D341Med (cell line): ENCODE data around the gene ONECUT1.

ENCODE experiments used
- DNase-seq: peaks from one replicate; pipeline ENCODE4 v3.0.0; 2012; ENCODE audit warnings: low spot score

Gene ONECUT1

GRCh38 chr15:52731732-52732470 is 58.2 kb downstream of the ONECUT1 start:
- no peak for DNase-seq

DNA sequence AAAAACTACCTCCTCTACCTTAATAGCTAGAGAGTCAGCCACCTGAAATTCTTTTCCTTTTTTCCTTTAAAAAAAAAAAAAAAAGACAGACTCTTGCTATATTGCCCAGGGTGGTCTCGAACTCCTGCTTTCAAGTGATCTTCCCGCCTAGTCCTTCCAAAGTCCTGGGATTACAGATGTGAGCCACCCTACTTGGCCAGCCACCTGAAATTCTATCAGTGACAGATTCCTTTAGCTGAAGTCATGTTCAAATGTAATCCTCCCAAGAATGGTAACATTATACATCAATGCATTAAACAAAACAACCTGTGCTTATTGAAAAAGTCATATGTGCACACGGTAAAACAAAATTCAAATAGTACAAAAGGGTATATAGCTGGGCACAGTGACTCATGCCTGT is 59.1 kb downstream of the ONECUT1 start:
- DNase-seq: no peak

DNA sequence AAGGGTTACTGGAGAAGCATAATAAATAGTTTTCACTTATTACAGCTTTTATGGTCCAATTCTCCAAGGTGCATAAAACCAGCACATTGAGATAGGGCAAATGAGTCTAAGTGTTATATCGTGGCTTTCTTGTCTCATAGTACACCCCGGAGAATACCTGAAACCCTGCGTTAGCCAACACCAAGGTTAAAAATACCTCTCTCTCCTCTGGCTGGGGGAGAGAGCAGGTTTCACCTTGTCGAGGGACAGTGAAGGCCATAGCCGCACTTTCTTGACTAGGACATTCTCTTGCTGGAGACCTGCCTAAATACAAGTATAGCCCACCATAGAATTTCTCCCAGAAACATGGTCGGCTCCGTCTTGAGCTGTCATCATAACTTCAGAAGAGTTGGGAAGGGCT is 59.5 kb downstream of the ONECUT1 start:
- DNase-seq: no peak

GRCh38 chr15:52730173-52730572 is 60.0 kb downstream of the ONECUT1 start:
- no peak for DNase-seq

DNA sequence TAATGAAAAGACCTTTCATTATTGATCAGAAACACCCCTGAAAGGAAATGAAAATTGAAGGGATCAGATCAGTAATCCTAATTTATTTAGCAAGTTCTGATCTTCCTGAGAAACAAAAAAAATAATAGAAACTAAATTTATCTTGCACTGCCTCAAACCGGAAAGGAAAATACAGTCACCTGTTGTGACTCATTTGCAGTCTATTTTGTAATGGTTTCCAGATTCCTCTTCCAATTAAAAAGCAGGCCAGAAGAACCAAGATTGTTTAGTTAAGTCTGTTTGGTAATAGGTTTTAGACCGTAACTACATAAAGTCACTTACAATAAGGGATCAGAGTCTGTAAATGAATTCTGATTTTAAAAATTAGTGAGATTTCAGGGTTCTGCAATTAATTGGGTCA is 61.2 kb downstream of the ONECUT1 start:
- DNase-seq: no peak

GRCh38 chr15:52727815-52728214 is 62.3 kb downstream of the ONECUT1 start:
- no peak for DNase-seq

DNA sequence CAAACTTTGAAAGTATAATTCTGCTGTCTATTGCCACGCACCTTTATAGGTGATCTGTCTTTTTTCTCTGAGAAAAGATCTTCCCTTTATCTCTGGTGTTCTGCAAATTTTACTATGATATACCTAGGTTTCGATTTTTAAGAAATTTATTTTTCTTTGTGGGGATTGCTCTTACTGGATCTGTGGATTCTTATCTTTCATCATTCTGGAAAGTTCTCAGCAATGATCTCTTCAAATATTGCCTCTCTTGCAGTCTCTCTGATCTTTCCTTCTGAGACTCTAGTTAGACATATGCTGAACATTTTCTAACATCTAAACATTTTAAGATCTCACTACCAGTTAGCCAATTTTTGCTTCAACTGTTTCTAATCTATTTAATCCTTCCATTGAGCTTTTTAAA is 63.9 kb downstream of the ONECUT1 start:
- no peak for DNase-seq

- DNase-seq: no peak
These were observed 71.6 kb downstream of the ONECUT1 start for GRCh38 chr15:52718551-52718950.

GRCh38 chr15:52717924-52718323 is 72.2 kb downstream of the ONECUT1 start:
- no peak for DNase-seq

DNA sequence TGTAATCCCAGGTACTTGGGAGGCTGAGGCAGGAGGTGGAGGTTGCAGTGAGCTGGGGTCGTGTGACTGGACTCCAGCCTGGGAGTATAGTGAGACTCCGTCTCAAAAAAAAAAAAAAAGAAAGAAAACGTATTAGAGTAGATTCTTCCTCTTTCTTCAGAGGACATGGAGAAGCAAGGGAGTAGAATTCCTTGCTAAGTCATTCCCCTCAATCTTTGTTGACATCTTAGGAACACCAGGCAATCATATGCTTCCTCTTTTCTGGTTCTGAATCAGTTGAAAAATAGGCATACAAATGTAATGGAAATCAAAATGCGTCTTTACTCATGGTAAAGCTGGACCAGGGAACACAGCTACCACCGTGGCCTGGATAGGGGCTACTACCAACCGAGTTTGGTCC is 72.7 kb downstream of the ONECUT1 start:
- DNase-seq: no peak

GRCh38 chr15:52716536-52716935 is 73.6 kb downstream of the ONECUT1 start:
- no peak for DNase-seq

GRCh38 chr15:52715411-52715810 is 74.7 kb downstream of the ONECUT1 start:
- DNase-seq: no peak

DNA sequence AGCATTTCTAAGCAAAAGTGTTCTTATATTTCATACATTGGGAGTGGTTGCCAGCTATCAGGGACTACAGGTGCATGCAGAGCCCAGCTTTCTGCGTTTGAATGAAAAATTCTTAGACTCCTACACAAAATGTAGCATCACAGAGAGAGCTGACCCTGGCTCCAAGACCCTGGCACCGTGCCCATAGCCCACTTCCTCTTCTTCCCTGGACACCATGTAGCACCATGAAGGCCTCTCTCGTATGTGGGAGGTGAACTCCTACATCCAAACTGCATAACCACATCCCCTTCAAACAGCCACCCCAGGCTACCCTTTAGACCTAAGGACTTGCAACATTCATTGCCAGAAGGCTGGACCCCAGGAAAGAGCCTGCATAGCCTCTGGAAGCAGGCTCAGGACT is 75.2 kb downstream of the ONECUT1 start:
- no peak for DNase-seq

- no peak for DNase-seq
These were observed 79.3 kb downstream of the ONECUT1 start for GRCh38 chr15:52710708-52711389.

GRCh38 chr15:52710050-52710707 is 80.0 kb downstream of the ONECUT1 start:
- DNase-seq: no peak

DNA sequence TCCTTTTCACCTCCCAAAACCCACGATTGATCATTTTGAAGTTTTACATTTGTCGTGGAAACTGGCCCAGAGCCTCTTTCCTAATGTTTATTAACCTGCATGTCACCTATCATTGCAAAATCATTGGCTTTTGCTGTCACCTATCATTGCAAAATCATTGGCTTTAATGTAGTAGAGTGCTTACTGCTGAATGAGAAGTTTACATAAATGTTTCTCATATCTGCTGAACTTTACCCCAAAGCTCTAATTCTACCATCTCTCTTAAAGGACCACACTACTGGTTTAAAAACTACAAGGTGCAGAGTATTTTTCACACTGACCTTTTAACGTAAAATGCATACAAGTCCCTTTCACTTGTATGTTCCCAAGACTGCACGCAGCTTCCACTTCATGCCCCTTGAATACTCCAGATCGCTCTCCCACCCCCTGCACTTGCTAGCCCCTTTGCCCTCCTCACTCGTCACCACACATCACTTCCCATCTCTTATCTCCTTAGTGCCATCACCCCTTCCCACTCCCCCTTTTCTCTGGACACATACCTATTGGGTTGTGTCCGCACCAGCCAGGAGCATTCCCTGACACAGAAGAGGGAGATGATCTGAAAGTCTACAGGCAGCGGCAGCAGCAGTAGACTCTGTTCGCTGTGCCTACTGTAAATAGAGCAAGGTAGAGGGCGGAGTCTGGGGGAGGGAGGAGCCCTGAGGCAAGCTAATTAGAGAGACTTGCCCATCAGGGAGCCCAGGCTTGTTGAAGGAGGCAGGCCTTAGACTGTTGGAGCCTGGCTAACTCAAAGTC is 80.8 kb downstream of the ONECUT1 start:
- DNase-seq: no peak
